Measurements from ENCODE around the gene NRG3. TPM values are rescaled to one million over a fixed set of nuclear protein-coding genes. Genes with fewer than 3 reads are reported as not detected.

NRG3 gene
- total RNA-seq, 2 donors from 2014 or later: 1.7 to 2.3 TPM

GRCh38 chr10:81870472-81870871, 4.5 kb upstream of the NRG3 start:
- peaks cover 11% of the 10 kb centered on the region for H3K4me1 Mint-ChIP-seq

GRCh38 chr10:81871558-81871957, 3.4 kb upstream of the NRG3 start:
- H3K9ac ChIP-seq (ENCODE audit: extremely low read depth, low read length, poor library complexity, severe bottlenecking): no peak overlapping the region
- peaks cover 2% of the 10 kb centered on the region for H3K4me1 ChIP-seq (ENCODE audit: control insufficient read depth, insufficient read depth, low read length)
- Mint-ChIP-seq H3K9me3 (no peaks in the 10 kb centered on the region), H3K36me3 (ENCODE audit: low read depth) (no peaks in the 10 kb centered on the region), H3K27me3 (ENCODE audit: insufficient read depth) (peaks cover 53% of the 10 kb centered on the region), H3K27ac (no peak overlapping the region), H3K4me1 (peaks cover 11% of the 10 kb centered on the region), H3K4me3 (no peak overlapping the region)
- no peak overlapping the region for H3K27ac ChIP-seq (ENCODE audit: low read depth, low read length)
- H3K4me3 ChIP-seq (ENCODE audit: low read length): no peak overlapping the region
- peaks cover 48% of the 10 kb centered on the region for H3K27me3 ChIP-seq (ENCODE audit: control insufficient read depth, insufficient read depth, low read length, poor library complexity, severe bottlenecking)
- H3K36me3 ChIP-seq (ENCODE audit: control insufficient read depth, insufficient read depth, low read length): no peaks in the 10 kb centered on the region
- no peak for DNase-seq
- 91 to 93% methylated on average over 2 of the region's 2 CpGs for WGBS, 2 experiments (ENCODE audit: insufficient coverage in 1 of 2, insufficient read length in 1 of 2)
- TF ChIP-seq, protein P1, sequence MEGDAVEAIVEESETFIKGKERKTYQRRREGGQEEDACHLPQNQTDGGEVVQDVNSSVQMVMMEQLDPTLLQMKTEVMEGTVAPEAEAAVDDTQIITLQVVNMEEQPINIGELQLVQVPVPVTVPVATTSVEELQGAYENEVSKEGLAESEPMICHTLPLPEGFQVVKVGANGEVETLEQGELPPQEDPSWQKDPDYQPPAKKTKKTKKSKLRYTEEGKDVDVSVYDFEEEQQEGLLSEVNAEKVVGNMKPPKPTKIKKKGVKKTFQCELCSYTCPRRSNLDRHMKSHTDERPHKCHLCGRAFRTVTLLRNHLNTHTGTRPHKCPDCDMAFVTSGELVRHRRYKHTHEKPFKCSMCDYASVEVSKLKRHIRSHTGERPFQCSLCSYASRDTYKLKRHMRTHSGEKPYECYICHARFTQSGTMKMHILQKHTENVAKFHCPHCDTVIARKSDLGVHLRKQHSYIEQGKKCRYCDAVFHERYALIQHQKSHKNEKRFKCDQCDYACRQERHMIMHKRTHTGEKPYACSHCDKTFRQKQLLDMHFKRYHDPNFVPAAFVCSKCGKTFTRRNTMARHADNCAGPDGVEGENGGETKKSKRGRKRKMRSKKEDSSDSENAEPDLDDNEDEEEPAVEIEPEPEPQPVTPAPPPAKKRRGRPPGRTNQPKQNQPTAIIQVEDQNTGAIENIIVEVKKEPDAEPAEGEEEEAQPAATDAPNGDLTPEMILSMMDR (conservative IDR thresholded peaks at IDR 0.05): no peak
- H3K9me3 ChIP-seq (ENCODE audit: control insufficient read depth, low read length): no peaks in the 10 kb centered on the region

More at GRCh38 chr10:81870472-81870871, 4.5 kb upstream of the NRG3 start:
- Mint-ChIP-seq H3K9me3 (no peaks in the 10 kb centered on the region), H3K36me3 (ENCODE audit: low read depth) (no peaks in the 10 kb centered on the region), H3K27me3 (ENCODE audit: insufficient read depth) (peaks cover 42% of the 10 kb centered on the region), H3K4me3 (no peak overlapping the region), H3K27ac (no peak overlapping the region)
- TF ChIP-seq, protein P1 (conservative IDR thresholded peaks at IDR 0.05): no peak
- 96% methylated on average over 3 of the region's 4 CpGs; no CpG with 5 or more reads in 1 of the 2 experiments for WGBS, 2 experiments (ENCODE audit: insufficient coverage in 1 of 2, insufficient read length in 1 of 2)
- H3K9ac ChIP-seq (ENCODE audit: extremely low read depth, low read length, poor library complexity, severe bottlenecking): no peak overlapping the region
- H3K4me3 ChIP-seq (ENCODE audit: low read length): no peak overlapping the region
- H3K9me3 ChIP-seq (ENCODE audit: control insufficient read depth, low read length): no peaks in the 10 kb centered on the region
- peaks cover 37% of the 10 kb centered on the region for H3K27me3 ChIP-seq (ENCODE audit: control insufficient read depth, insufficient read depth, low read length, poor library complexity, severe bottlenecking)
- no peak for DNase-seq
- H3K4me1 ChIP-seq (ENCODE audit: control insufficient read depth, insufficient read depth, low read length): peaks cover 5% of the 10 kb centered on the region
- no peaks in the 10 kb centered on the region for H3K36me3 ChIP-seq (ENCODE audit: control insufficient read depth, insufficient read depth, low read length)
- H3K27ac ChIP-seq (ENCODE audit: low read depth, low read length): no peak overlapping the region

DNA sequence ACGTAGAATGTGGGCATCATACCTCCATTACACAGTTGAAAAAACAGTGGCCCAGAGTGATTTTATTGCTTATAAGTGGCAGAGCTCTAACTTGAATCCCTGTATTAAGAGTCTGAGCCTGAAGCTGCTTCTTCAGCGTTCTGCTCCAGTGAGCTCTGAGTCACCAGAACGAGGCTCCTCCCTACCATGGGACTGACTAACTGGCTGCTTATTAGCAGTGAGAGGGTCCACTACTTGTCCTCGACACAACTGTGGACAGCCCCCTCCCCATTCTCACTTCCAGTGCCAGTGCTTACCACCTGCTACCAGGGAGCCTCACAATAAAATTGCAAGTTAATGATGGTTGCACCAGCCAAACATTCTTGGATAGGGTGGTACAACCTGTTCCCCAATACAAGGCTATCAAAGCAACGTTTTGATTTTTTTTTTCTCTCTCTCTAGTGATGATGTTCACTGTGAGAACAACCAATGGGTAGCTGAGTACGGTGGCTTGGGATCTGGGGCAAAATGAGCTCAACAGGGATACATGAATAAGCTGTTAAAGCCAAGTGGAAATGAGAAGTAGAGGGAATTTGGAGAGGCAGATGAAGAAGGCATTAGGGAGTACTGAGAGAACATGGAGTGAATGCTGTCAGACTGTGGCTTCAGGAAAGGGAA, 2.7 kb upstream of the NRG3 start:
- no peaks in the 10 kb centered on the region for H3K9me3 Mint-ChIP-seq
- no peak overlapping the region for H3K4me3 Mint-ChIP-seq

More for the DNA sequence above, 2.7 kb upstream of the NRG3 start:
- no peak for DNase-seq
- Histone ChIP-seq H3K36me3 (ENCODE audit: control insufficient read depth, insufficient read depth, low read length) (no peaks in the 10 kb centered on the region), H3K4me3 (ENCODE audit: low read length) (no peak overlapping the region), H3K27me3 (ENCODE audit: control insufficient read depth, insufficient read depth, low read length, poor library complexity, severe bottlenecking) (peaks cover 56% of the 10 kb centered on the region), H3K9me3 (ENCODE audit: control insufficient read depth, low read length) (no peaks in the 10 kb centered on the region), H3K4me1 (ENCODE audit: control insufficient read depth, insufficient read depth, low read length) (peaks cover 2% of the 10 kb centered on the region), H3K9ac (ENCODE audit: extremely low read depth, low read length, poor library complexity, severe bottlenecking) (no peak overlapping the region), H3K27ac (ENCODE audit: low read depth, low read length) (no peak overlapping the region)
- Mint-ChIP-seq H3K4me1 (peaks cover 11% of the 10 kb centered on the region), H3K27me3 (ENCODE audit: insufficient read depth) (peaks cover 61% of the 10 kb centered on the region), H3K36me3 (ENCODE audit: low read depth) (no peaks in the 10 kb centered on the region), H3K27ac (no peak overlapping the region)
- 58 to 74% methylated on average over 2 to 6 of the region's 6 CpGs for WGBS, 2 experiments (ENCODE audit: insufficient coverage in 1 of 2, insufficient read length in 1 of 2)
- TF ChIP-seq, protein P1 (conservative IDR thresholded peaks at IDR 0.05): no peak

Data from endodermal cell (in vitro differentiated cells).